ENCODE measurements around the gene HTRA1. TPM values are rescaled to one million over a fixed set of nuclear protein-coding genes. Genes with fewer than 3 reads are reported as not detected.

Gene HTRA1
- total and polyA plus RNA-seq, 2 of the 4 experiments (the other 2 are of a cell fraction) = 28.5 to 108 TPM

DNA sequence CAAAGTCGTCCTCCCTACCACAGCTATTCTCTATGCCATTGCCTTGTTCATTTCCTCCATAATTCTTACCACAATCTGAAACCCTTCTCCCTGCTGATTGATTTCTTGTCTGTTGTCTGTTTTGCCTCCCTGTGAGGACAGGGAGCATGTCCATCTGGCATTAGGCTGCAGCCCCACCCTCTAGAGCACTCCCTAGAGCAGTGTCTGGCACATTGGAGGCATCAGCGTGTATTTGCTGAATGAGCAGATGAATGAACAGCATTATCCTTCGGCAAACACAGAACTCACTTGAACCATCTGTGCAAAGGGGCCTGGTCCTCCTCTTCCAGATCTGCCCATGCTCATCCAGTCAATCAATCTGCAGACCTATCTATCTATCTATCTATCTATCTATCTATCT lies 94.1 kb downstream of the HTRA1 start:
- dilution Hi-C loops (cut with HindIII; ENCODE audit: low sequenced_read_pairs, unreplicated experiment) (no loop called here), intact Hi-C loops (cut with micrococcal nuclease) (no loop called here), in situ Hi-C loops (cut with MboI; ENCODE audit: low sequenced_read_pairs) (no loop called here)
- WGBS, 2 experiments (ENCODE audit: extremely low coverage in 2 of 2, insufficient read length in 1 of 2) = no CpG with 5 or more reads among the region's 3 CpGs
- Histone ChIP-seq H2AFZ (replicated peaks; ENCODE audit: low read length, poor library complexity) (no peak overlapping the region), H2AK5ac (ENCODE audit: low read depth, low read length) (no peak overlapping the region), H3K27me3 (ENCODE audit: control insufficient read depth, insufficient read depth, low read length) (peaks cover 20% of the 10 kb centered on the region), H2AK9ac (replicated peaks; ENCODE audit: low read depth, low read length, poor library complexity) (no peak overlapping the region), H4K5ac (ENCODE audit: low read depth, low read length) (no peak overlapping the region), H3K9ac (ENCODE audit: low read depth, low read length) (no peak overlapping the region), H4K8ac (ENCODE audit: low read depth in 2 of 2, low read length in 2 of 2) (no peak overlapping the region), H2BK20ac (ENCODE audit: low read depth, low read length) (no peak overlapping the region), H3K56ac (ENCODE audit: extremely low read depth, insufficient read depth, low read length) (no peak overlapping the region), H3K4me1 (ENCODE audit: control insufficient read depth, insufficient read depth, low read length) (no peaks in the 10 kb centered on the region), H4K20me1 (ENCODE audit: insufficient read depth, low read length) (no peaks in the 10 kb centered on the region), H3K14ac (replicated peaks; ENCODE audit: low read depth, low read length) (no peak overlapping the region), H3K4ac (ENCODE audit: low read depth, low read length) (no peak overlapping the region), H2BK120ac (ENCODE audit: low read depth, low read length) (no peak overlapping the region), H3K36me3 (ENCODE audit: control insufficient read depth, insufficient read depth, low read length) (no peaks in the 10 kb centered on the region), H3K27ac (ENCODE audit: insufficient read depth, low read length) (no peak overlapping the region), H3K4me3 (ENCODE audit: insufficient read depth, low read depth, low read length) (no peak overlapping the region), H3K9me1 (ENCODE audit: insufficient read depth, low read length) (no peaks in the 10 kb centered on the region), H3K18ac (ENCODE audit: low read depth, low read length) (no peak overlapping the region), H2BK5ac (ENCODE audit: low read depth, low read length, poor library complexity, severe bottlenecking) (no peak overlapping the region), H3K4me2 (ENCODE audit: low read depth, low read length) (no peak overlapping the region), H3K9me3 (ENCODE audit: control insufficient read depth, insufficient read depth, low read length) (no peaks in the 10 kb centered on the region), H4K91ac (ENCODE audit: insufficient read depth, low read depth, low read length) (no peak overlapping the region), H2BK15ac (ENCODE audit: low read depth, low read length) (no peak overlapping the region), H3K23ac (ENCODE audit: low read depth, low read length) (no peak overlapping the region), H3K79me1 (ENCODE audit: low read depth in 1 of 2, low read length in 2 of 2) (no peaks in the 10 kb centered on the region)
- no TSS peak for BruUV-seq (replicated peaks)
- CTCF ChIA-PET = interaction anchor here (1.0 kb wide), 1 partner anchor 10 kb away, joined by 3 read pairs; no protein-coding TSS in a partner anchor
- no peak for ATAC-seq (ENCODE audit: low read depth)
- TF ChIP-seq CHD1 (IDR thresholded peaks at IDR 0.05; ENCODE audit: low read depth, low read length) = no peak
- no peak for DNase-seq
- POLR2A ChIA-PET (ENCODE audit: unreplicated experiment) = no interaction called here

Data from IMR-90 (cell line).